GM12878 (cell line): ENCODE measurements around the gene NRG3. TPM values are rescaled to one million over a fixed set of nuclear protein-coding genes. Genes with fewer than 3 reads are reported as not detected.

Source experiments
- ATAC-seq: fragments of 200-7000 bp; cut with Tn5 transposase; 3 replicates; pipeline ENCODE4 v1.9.1; 2020; ENCODE audit warnings: mild to moderate bottlenecking, moderate library complexity
- BruUV-seq: library from RNA; stranded (reverse); fragments of 400-500 nt; replicated peaks from 2 replicates; lab custom pipeline; 2021; lab: Mats Ljungman, UMichigan
- CTCF ChIA-PET: fragments of 300-600 bp; sonication (Branson Sonifier 250); formaldehyde crosslinking; extraction: SDS; loops from one replicate; lab custom pipeline; 2021; ENCODE audit warnings: inconsistent platforms; lab: Yijun Ruan, JAX
- POLR2A ChIA-PET: fragments of 350-600 bp; formaldehyde crosslinking; extraction: SDS; loops from one replicate; lab custom pipeline; 2021; ENCODE audit warnings: inconsistent platforms; lab: Charles Lee
- RAD21 ChIA-PET: fragments of 300-600 bp; sonication (Branson Sonifier 250); formaldehyde crosslinking; loops from one replicate; lab custom pipeline; 2023; ENCODE audit warnings: antibody characterized with exemption; ENCODE audit not compliant: unreplicated experiment; lab: Charles Lee
- SMC1A ChIA-PET: fragments of 300-600 bp; sonication (Branson Sonifier 250); formaldehyde crosslinking; loops from one replicate; lab custom pipeline; 2023; ENCODE audit not compliant: unreplicated experiment, uncharacterized antibody; lab: Charles Lee
- DNase-seq: peaks from one replicate; pipeline ENCODE4 v3.0.0-alpha.2; 2011; ENCODE audit warnings: low read depth, low spot score
- FAIRE-seq: peaks from 3 replicates; lab custom pipeline; 2011; peaks lifted over from hg19 to GRCh38; lab: Jason Lieb, UNC
- H2AFZ ChIP-seq: 2 replicates; pipeline ENCODE4 v1.6.0; 2011; ENCODE audit warnings: low read depth, low read length, control low read depth; ENCODE audit not compliant: control insufficient read depth
- H3K27ac ChIP-seq: 2 replicates; pipeline ENCODE4 v1.5.1; 2011; ENCODE audit warnings: control low read depth; ENCODE audit not compliant: control insufficient read depth, insufficient read depth
- H3K27me3 ChIP-seq, 2 experiments: replicated peaks in 1 of 2; 2 replicates each; pipeline versions ENCODE4 v1.6.0 to v1.6.1; 2011; ENCODE audit warnings: low read length in 1 of 2; ENCODE audit not compliant: control insufficient read depth in 2 of 2, insufficient read depth in 2 of 2
- H3K36me3 ChIP-seq, 2 experiments: 2 replicates each; pipeline ENCODE4 v1.5.1; 2011; ENCODE audit warnings: low read length in 1 of 2; ENCODE audit not compliant: control insufficient read depth in 2 of 2, insufficient read depth in 2 of 2
- H3K4me1 ChIP-seq: 2 replicates; pipeline ENCODE4 v1.6.1; 2011; ENCODE audit warnings: mild to moderate bottlenecking, low read length, moderate library complexity, mixed read lengths; ENCODE audit not compliant: control insufficient read depth, insufficient read depth
- H3K4me2 ChIP-seq: 2 replicates; pipeline ENCODE4 v1.6.0; 2011; ENCODE audit warnings: control low read depth; ENCODE audit not compliant: control insufficient read depth, insufficient read depth
- H3K4me3 ChIP-seq: fragments of 200-600 bp; sonication (generic); 2 replicates; pipeline ENCODE4 v1.5.1; 2016
- H3K79me2 ChIP-seq: 2 replicates; pipeline ENCODE4 v1.6.0; 2011; ENCODE audit warnings: low read length; ENCODE audit not compliant: control insufficient read depth, insufficient read depth
- H3K9ac ChIP-seq: 2 replicates; pipeline ENCODE4 v1.8.0; 2011; ENCODE audit warnings: low read length, control low read depth, mixed read lengths; ENCODE audit not compliant: control insufficient read depth, insufficient read depth
- H3K9me3 ChIP-seq: replicated peaks from 3 replicates; pipeline ENCODE4 v1.5.1; 2011; ENCODE audit warnings: mild to moderate bottlenecking, low read length; ENCODE audit not compliant: control insufficient read depth, insufficient read depth
- H4K20me1 ChIP-seq: 2 replicates; pipeline ENCODE4 v1.6.0; 2011; ENCODE audit not compliant: control insufficient read depth, insufficient read depth
- PAX8 ChIP-seq: fragments of 450-650 bp; IDR thresholded peaks from 2 replicates; pipeline ENCODE4 v1.6.1; 2017; ENCODE audit warnings: mild to moderate bottlenecking, moderate library complexity
- PML ChIP-seq: IDR thresholded peaks from 2 replicates; pipeline ENCODE4 v1.6.1; 2012; ENCODE audit warnings: low read length, inconsistent platforms
- PRDM15 ChIP-seq: fragments of 450-650 bp; formaldehyde crosslinking; IDR thresholded peaks from 2 replicates; pipeline ENCODE4 v1.4.0; 2020; ENCODE audit warnings: mild to moderate bottlenecking, moderate library complexity
- REST ChIP-seq: IDR thresholded peaks from 2 replicates; pipeline ENCODE4 v1.6.1; 2012; ENCODE audit warnings: mild to moderate bottlenecking, low read depth, low read length
- SIN3A ChIP-seq: IDR thresholded peaks from 2 replicates; pipeline ENCODE4 v1.6.1; 2012; ENCODE audit warnings: low read depth, low read length, improper control_type of control experiment
- SKIL ChIP-seq: fragments of 450-650 bp; IDR thresholded peaks from 2 replicates; pipeline ENCODE4 v1.6.1; 2017; ENCODE audit warnings: mild to moderate bottlenecking, low read depth, inconsistent platforms; ENCODE audit not compliant: poor library complexity, severe bottlenecking
- ZSCAN29 ChIP-seq: fragments of 450-650 bp; IDR thresholded peaks from 2 replicates; pipeline ENCODE4 v1.6.1; 2017; ENCODE audit warnings: mild to moderate bottlenecking, moderate library complexity
- WGBS: methylation state at CpG from one replicate; pipeline ENCODE4 v1.1.6; 2016; ENCODE audit warnings: low lambda C conversion rate; ENCODE audit not compliant: insufficient replicate concordance, insufficient coverage; ENCODE audit errors: missing lambda C conversion rate; 5-methylcytosine and 5-hydroxymethylcytosine counted together
- in situ Hi-C: fragments of 300-500 bp; cut with MboI; formaldehyde crosslinking; loops from 9 replicates; pipeline ENCODE4 v1.14.3; 2018; ENCODE audit warnings: mixed read lengths
- intact Hi-C: fragments of 100-400 bp; cut with micrococcal nuclease; formaldehyde crosslinking; loops from one replicate; pipeline ENCODE4 v1.14.2; 2022; ENCODE audit not compliant: unreplicated experiment
- polyA plus RNA-seq, 11 experiments: library from polyadenylated mRNA; depleted of rRNA in 4 of 11; unstranded in 6 of 11; stranded (reverse) in 5 of 11; fragments of >200 nt; fragmentation: Nextera tagmentation in 4 of 11; fragmentation: Illumina TruSeq in 1 of 11; extraction: Ambion mirVana in 4 of 11; extraction: Trizol in 1 of 11; gene quantifications; 1 replicate in 1 of 11; 2 replicates in 10 of 11; pipeline versions ENCODE4 v1.2.1 to v1.2.3, GENCODE V29; 2011 to 2016; ENCODE audit warnings: inconsistent platforms in 2 of 11, missing spikeins in 2 of 11, low read depth in 1 of 11
- total RNA-seq, 4 experiments: library from RNA; depleted of rRNA in 3 of 4; stranded (reverse); fragments of >200 nt in 3 of 4; fragmentation: Illumina TruSeq in 1 of 4; extraction: Trizol in 1 of 4; gene quantifications; 2 replicates each; pipeline versions ENCODE4 v1.2.1 to v1.2.3, GENCODE V29; 2013 to 2021

The NRG3 gene
- total and polyA plus RNA-seq, 10 of the 15 experiments (the other 5 are each of a cell fraction or from before 2014, with no cell fraction given): 0.03 to 0.41 (median 0.17) TPM; not detected in 3

GRCh38 chr10:82313401-82313800 lies 438.4 kb downstream of the NRG3 start:
- ChIA-PET CTCF (no interaction called here), SMC1A (interaction anchor here (1.5 kb wide), 1 partner anchor 14 kb away, joined by 3 read pairs; no protein-coding TSS in a partner anchor), POLR2A (interaction anchor here (0.6 kb wide), 1 partner anchor 1813 kb away, joined by 5 read pairs; no protein-coding TSS in a partner anchor), RAD21 (no interaction called here)
- no TSS peak for BruUV-seq
- no peak overlapping the region for H3K4me2 ChIP-seq
- H3K79me2 ChIP-seq: no peaks in the 10 kb centered on the region
- in situ Hi-C loops: no loop called here
- no peak for TF ChIP-seq PRDM15
- no peak for TF ChIP-seq SKIL
- no peak for TF ChIP-seq PML
- no peak for TF ChIP-seq SIN3A
- no peak for TF ChIP-seq PAX8
- no peak for TF ChIP-seq REST
- TF ChIP-seq ZSCAN29: no peak
- no peaks in the 10 kb centered on the region for H3K27me3 ChIP-seq
- DNase-seq: no peak
- H3K36me3 ChIP-seq: no peaks in the 10 kb centered on the region
- no peak overlapping the region for H2AFZ ChIP-seq
- ATAC-seq: no peak
- no peaks in the 10 kb centered on the region for H3K9me3 ChIP-seq
- intact Hi-C loops: no loop called here
- H3K9ac ChIP-seq: no peak overlapping the region
- WGBS: 10% methylated on average over 3 of the region's 3 CpGs
- H3K4me1 ChIP-seq: no peaks in the 10 kb centered on the region
- H3K27ac ChIP-seq: no peak overlapping the region
- no peaks in the 10 kb centered on the region for H4K20me1 ChIP-seq
- no peak overlapping the region for H3K4me3 ChIP-seq
- no peak for FAIRE-seq
